Neural cell (in vitro differentiated cells): ENCODE measurements around the gene MEMO1. TPM values are rescaled to one million over a fixed set of nuclear protein-coding genes. Genes with fewer than 3 reads are reported as not detected.

Experiments
- polyA plus RNA-seq: library from polyadenylated mRNA; depleted of rRNA; stranded (reverse); fragments of >200 nt; gene quantifications from 2 replicates; pipeline ENCODE4 v1.2.3, GENCODE V29; 2014

MEMO1 gene
- polyA plus RNA-seq, 1 donor from 2014 or later: 124 TPM

Other genes starting within 250 kb of the MEMO1 start
- 151 and 201 TPM in 2 replicates for gene DPY30, start 28.8 kb upstream of the MEMO1 start, polyA plus RNA-seq
- 105 and 121 TPM in 2 replicates for gene SPAST, start 52.5 kb upstream of the MEMO1 start, polyA plus RNA-seq
- gene SLC30A6, start 154.9 kb upstream of the MEMO1 start, polyA plus RNA-seq: 17.5 and 18.5 TPM in 2 replicates